Right lobe of liver (tissue), 4 donors: ENCODE results near the gene ABCG5.

Experiments
- CTCF ChIP-seq, 4 donors: fragments of 200-600 bp in 3 of 4; fragments of 450-650 bp in 1 of 4; IDR thresholded peaks; one replicate each; pipeline versions ENCODE4 v1.5.1 to v1.8.0; 2016 to 2022; ENCODE audit warnings: antibody characterized with exemption in 4 of 4, mild to moderate bottlenecking in 2 of 4
- POLR2A ChIP-seq: fragments of 450-650 bp; IDR thresholded peaks from one replicate; pipeline ENCODE4 v1.6.1; 2017; ENCODE audit warnings: antibody characterized with exemption, mild to moderate bottlenecking
- donor health status: DM: no; HTN: no; CAD: no.
- donor health status: DM: no; HTN: no; CAD: no.
- donor health status: DM: no; HTN: yes; CAD: no.

GRCh38 chr2:43880471-43880870 is 41.8 kb upstream of the ABCG5 start:
- TF ChIP-seq POLR2A (no peak), CTCF (IDR thresholded peaks at IDR 0.05) (no peak)
